ENCODE data around the gene FOSB. TPM values are rescaled to one million over a fixed set of nuclear protein-coding genes. Genes with fewer than 3 reads are reported as not detected.

FOSB gene
- total and polyA plus RNA-seq, 2 donors (not counting 3 experiments of a cell fraction or from before 2014, with no cell fraction given): 2.0 to 10.7 TPM

DNA sequence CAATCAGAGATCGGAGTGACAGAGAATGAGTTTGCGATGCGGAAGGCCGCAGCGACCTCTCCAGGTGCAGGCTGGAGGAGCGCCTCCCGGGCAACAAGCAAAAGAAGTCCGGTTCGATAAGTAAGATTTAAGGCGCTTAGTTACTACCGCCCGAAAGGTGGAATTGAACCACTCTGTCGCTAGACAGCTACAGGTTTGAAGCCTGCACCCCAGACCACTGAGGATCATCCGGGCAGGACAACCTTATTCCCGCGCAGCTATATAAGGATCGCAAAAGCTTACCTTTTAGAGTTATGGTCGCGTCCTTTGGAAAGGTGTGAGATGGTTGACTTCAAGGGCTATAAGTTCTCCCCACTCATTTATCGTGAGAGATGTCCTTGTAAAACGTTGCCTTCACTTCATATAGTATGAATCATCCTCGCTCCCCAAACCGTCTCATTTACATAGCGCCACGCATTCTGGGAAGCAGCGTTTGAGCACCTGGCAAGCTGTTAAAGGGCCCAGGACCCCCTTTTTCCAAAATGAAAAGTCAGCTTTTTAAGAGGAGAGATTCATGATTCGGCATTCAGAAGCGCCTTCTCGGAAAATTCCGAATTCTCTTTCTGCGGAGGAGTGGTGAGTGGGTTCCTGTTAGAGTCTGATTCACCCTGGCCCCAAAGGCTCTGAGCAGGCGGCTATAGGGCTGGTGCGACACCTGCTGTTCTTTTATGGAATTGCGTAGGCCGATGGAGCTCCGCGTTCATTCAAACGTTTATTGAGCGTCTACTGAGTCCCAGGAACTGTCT is 10.8 kb downstream of the FOSB start:
- FAIRE-seq (peak; percentile 93), DNase-seq (ENCODE audit: low read depth, low spot score) (peak; percentile 92)
- TF ChIP-seq GATA2 (IDR thresholded peaks at IDR 0.05; ENCODE audit: insufficient read depth, insufficient read length, low read depth, low read length): peak; percentile 17
- TF ChIP-seq JUN (IDR thresholded peaks at IDR 0.05; ENCODE audit: borderline replicate concordance, insufficient read depth, insufficient read length, low read depth): peak; percentile 8
- TF ChIP-seq, protein P1, sequence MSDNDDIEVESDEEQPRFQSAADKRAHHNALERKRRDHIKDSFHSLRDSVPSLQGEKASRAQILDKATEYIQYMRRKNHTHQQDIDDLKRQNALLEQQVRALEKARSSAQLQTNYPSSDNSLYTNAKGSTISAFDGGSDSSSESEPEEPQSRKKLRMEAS (IDR thresholded peaks at IDR 0.05; ENCODE audit: insufficient read depth, insufficient read length): no peak
- TF ChIP-seq MYC (IDR thresholded peaks at IDR 0.05; ENCODE audit: low read depth, low read length): no peak
- no peak for TF ChIP-seq EZH2 (IDR thresholded peaks at IDR 0.05; ENCODE audit: borderline replicate concordance, low read depth, low read length, severe bottlenecking)
- peak; percentile 56 for TF ChIP-seq FOS (IDR thresholded peaks at IDR 0.05; ENCODE audit: borderline replicate concordance, insufficient read depth, low read length)
- TF ChIP-seq, protein P2, sequence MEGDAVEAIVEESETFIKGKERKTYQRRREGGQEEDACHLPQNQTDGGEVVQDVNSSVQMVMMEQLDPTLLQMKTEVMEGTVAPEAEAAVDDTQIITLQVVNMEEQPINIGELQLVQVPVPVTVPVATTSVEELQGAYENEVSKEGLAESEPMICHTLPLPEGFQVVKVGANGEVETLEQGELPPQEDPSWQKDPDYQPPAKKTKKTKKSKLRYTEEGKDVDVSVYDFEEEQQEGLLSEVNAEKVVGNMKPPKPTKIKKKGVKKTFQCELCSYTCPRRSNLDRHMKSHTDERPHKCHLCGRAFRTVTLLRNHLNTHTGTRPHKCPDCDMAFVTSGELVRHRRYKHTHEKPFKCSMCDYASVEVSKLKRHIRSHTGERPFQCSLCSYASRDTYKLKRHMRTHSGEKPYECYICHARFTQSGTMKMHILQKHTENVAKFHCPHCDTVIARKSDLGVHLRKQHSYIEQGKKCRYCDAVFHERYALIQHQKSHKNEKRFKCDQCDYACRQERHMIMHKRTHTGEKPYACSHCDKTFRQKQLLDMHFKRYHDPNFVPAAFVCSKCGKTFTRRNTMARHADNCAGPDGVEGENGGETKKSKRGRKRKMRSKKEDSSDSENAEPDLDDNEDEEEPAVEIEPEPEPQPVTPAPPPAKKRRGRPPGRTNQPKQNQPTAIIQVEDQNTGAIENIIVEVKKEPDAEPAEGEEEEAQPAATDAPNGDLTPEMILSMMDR (IDR thresholded peaks at IDR 0.05; ENCODE audit: extremely low read depth in 1 of 2, insufficient read depth in 1 of 2, low read depth in 1 of 2, low read length in 2 of 2): peak; percentile 91 to 95
- TF ChIP-seq POLR2A (IDR thresholded peaks at IDR 0.05; ENCODE audit: low read depth, low read length): no peak
- TF ChIP-seq POLR2AphosphoS5 (IDR thresholded peaks at IDR 0.05; ENCODE audit: insufficient read depth, low read depth, low read length): peak; percentile 42
- ChIA-PET POLR2A (interaction anchor here (0.5 to 2.1 kb wide), 5 partner anchors 9 to 39 kb away, joined by 3 to 17 read pairs (median 4); partner anchors contain the start of genes FOSB and VASP), CTCF (interaction anchor here (0.6 to 9.3 kb wide), 39 partner anchors 11 to 278 kb away, joined by 3 to 891 read pairs (median 8); partner anchors contain the start of genes ERCC1, ERCC2, FOSB and PPP1R13L)
- no peaks in the 10 kb centered on the region for H3K36me3 ChIP-seq (ENCODE audit: control insufficient read depth in 2 of 2, extremely low read depth in 1 of 2, insufficient read depth in 2 of 2, low read length in 2 of 2)
- H3K4me3 ChIP-seq (replicated peaks in 1 of 3; ENCODE audit: insufficient read depth in 1 of 3, low read depth in 1 of 3, low read length in 3 of 3): peak overlapping the region; percentile 13 to 71 (median 46)
- no peaks in the 10 kb centered on the region for H4K20me1 ChIP-seq (replicated peaks; ENCODE audit: control insufficient read depth, extremely low read depth, insufficient read depth, low read length)
- peak overlapping the region; percentile 96 for H3K27ac ChIP-seq (ENCODE audit: insufficient read depth, low read depth, low read length)
- no peaks in the 10 kb centered on the region for H3K27me3 ChIP-seq (ENCODE audit: control insufficient read depth in 2 of 2, insufficient read depth in 2 of 2, low read length in 2 of 2)
- intact Hi-C loops (cut with micrococcal nuclease): loop anchor here (1.0 kb wide), 5 partner anchors 9 to 73 kb away; partner anchors contain the start of gene PPP1R13L
- peaks cover 3% of the 10 kb centered on the region for H3K4me1 ChIP-seq (ENCODE audit: control insufficient read depth, extremely low read depth, insufficient read depth, low read length)
- no peaks in the 10 kb centered on the region for H3K9me3 ChIP-seq (replicated peaks; ENCODE audit: control insufficient read depth, insufficient read depth, low read length)
- H3K9ac ChIP-seq (replicated peaks; ENCODE audit: extremely low read depth, insufficient read depth, low read length): peak overlapping the region; percentile 95
- TSS peak; percentile 99 for BruUV-seq (replicated peaks)
- H2AFZ ChIP-seq (ENCODE audit: low read depth, low read length): peak overlapping the region; percentile 49
- H3K79me2 ChIP-seq (ENCODE audit: control insufficient read depth, insufficient read depth, low read length): no peaks in the 10 kb centered on the region
- dilution Hi-C loops (cut with MboI; ENCODE audit: extremely low pct_ligation_motif_present, low sequenced_read_pairs): no loop called here
- no peaks in the 10 kb centered on the region for H3K9me1 ChIP-seq (replicated peaks; ENCODE audit: control insufficient read depth, extremely low read depth, insufficient read depth, low read length)
- peak overlapping the region; percentile 87 for H3K4me2 ChIP-seq (ENCODE audit: insufficient read depth, low read length)

All from endothelial cell of umbilical vein (primary cell).